Esophagus squamous epithelium (tissue), 4 donors: Measurements from ENCODE around the gene ADAMTS5.

Source experiments
- POLR2A ChIP-seq, 4 donors: fragments of 450-650 bp; IDR thresholded peaks; one replicate each; pipeline ENCODE4 v1.6.1; 2017; ENCODE audit warnings: antibody characterized with exemption in 4 of 4, mild to moderate bottlenecking in 4 of 4, moderate library complexity in 3 of 4
- TF ChIP-seq, protein P1 (sequence below), 6 experiments: fragments of 450-650 bp in 4 of 6; fragments of 200-600 bp in 2 of 6; sonication (generic) in 2 of 6; IDR thresholded peaks; one replicate each; pipeline ENCODE4 v1.5.1; 2016 to 2019; ENCODE audit warnings: antibody characterized with exemption in 6 of 6, mild to moderate bottlenecking in 4 of 6, moderate library complexity in 4 of 6

- TF ChIP-seq, protein P1, sequence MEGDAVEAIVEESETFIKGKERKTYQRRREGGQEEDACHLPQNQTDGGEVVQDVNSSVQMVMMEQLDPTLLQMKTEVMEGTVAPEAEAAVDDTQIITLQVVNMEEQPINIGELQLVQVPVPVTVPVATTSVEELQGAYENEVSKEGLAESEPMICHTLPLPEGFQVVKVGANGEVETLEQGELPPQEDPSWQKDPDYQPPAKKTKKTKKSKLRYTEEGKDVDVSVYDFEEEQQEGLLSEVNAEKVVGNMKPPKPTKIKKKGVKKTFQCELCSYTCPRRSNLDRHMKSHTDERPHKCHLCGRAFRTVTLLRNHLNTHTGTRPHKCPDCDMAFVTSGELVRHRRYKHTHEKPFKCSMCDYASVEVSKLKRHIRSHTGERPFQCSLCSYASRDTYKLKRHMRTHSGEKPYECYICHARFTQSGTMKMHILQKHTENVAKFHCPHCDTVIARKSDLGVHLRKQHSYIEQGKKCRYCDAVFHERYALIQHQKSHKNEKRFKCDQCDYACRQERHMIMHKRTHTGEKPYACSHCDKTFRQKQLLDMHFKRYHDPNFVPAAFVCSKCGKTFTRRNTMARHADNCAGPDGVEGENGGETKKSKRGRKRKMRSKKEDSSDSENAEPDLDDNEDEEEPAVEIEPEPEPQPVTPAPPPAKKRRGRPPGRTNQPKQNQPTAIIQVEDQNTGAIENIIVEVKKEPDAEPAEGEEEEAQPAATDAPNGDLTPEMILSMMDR (IDR thresholded peaks at IDR 0.05), result no peak
- no peak for TF ChIP-seq POLR2A (IDR thresholded peaks at IDR 0.05)
These were observed 10.1 kb downstream of the ADAMTS5 start for GRCh38 chr21:26956813-26957212.
